Skeletal muscle satellite cell (primary cell): ENCODE measurements around the gene SUPT3H.
"Not testable (repeated sequence)": the region's sequence is repeated elsewhere in the genome, so short reads cannot be mapped to it uniquely, and the experiment has no call there.

ENCODE experiments used
- H3K27me3 ChIP-seq: 2 replicates; pipeline ENCODE4 v1.7.0; 2013; ENCODE audit warnings: low read length; ENCODE audit not compliant: control insufficient read depth, insufficient read depth
- H3K36me3 ChIP-seq: 2 replicates; pipeline ENCODE4 v1.7.0; 2013; ENCODE audit warnings: mild to moderate bottlenecking, control low read depth, low read length; ENCODE audit not compliant: insufficient read depth
- H3K4me1 ChIP-seq: 2 replicates; pipeline ENCODE4 v1.7.0; 2013; ENCODE audit warnings: low read length; ENCODE audit not compliant: control insufficient read depth, insufficient read depth
- H3K4me2 ChIP-seq: 2 replicates; pipeline ENCODE4 v1.7.0; 2013; ENCODE audit warnings: mild to moderate bottlenecking, low read length
- H3K4me3 ChIP-seq: 2 replicates; pipeline ENCODE4 v1.7.0; 2013; ENCODE audit warnings: low read length
- H3K9ac ChIP-seq: 2 replicates; pipeline ENCODE4 v1.7.0; 2013; ENCODE audit warnings: mild to moderate bottlenecking, low read depth, low read length, moderate library complexity
- H3K9me3 ChIP-seq: replicated peaks from 2 replicates; pipeline ENCODE4 v1.7.0; 2013; ENCODE audit warnings: mild to moderate bottlenecking, control low read depth, low read length

Gene SUPT3H

DNA sequence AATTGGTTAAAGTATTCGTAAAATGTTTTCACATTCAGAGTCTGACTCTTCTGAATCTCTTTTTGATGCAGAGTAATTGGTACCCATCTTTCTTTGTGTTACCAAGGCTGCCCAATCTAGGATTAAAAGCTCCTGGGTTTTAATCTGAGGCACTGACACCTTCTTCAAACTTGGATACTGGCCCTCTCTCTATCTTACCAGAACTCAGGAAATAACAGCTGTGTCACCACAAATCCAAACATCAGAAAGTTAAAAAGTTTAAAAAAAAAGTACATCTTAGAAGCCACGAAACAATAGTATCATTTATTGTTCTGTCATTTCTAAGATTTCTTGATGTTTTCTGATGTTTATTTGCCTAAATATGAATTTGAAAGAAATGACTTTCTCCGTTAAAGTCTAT, 305.1 kb downstream of the SUPT3H start:
- no peaks in the 10 kb centered on the region for H3K27me3 ChIP-seq
- no peak overlapping the region for H3K9ac ChIP-seq
- H3K4me3 ChIP-seq = no peak overlapping the region
- no peak overlapping the region for H3K4me2 ChIP-seq
- H3K36me3 ChIP-seq = no peaks in the 10 kb centered on the region
- H3K4me1 ChIP-seq = peaks cover 44% of the 10 kb centered on the region
- H3K9me3 ChIP-seq = no peaks in the 10 kb centered on the region

DNA sequence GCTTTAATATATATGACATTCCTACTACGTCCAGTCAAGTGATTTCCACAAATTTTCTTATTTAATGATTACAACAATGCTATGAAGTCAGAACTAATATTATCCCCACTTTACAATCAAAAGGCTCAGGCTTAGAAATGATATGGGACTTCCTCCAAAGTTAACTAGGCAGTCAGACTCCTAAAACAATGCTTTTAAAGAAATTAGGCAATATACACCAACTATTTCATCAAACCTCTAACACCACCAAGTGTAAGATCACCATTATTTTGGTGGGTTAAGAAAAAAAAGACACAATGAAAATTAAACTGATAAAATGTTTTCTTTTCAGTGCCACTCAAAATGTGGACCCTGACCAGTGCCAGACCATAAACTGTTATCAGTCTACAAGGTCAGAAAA, 305.7 kb downstream of the SUPT3H start:
- Histone ChIP-seq H3K36me3 (no peaks in the 10 kb centered on the region), H3K9ac (no peak overlapping the region), H3K4me3 (no peak overlapping the region), H3K4me1 (peaks cover 44% of the 10 kb centered on the region), H3K4me2 (no peak overlapping the region), H3K27me3 (no peaks in the 10 kb centered on the region), H3K9me3 (no peaks in the 10 kb centered on the region)

DNA sequence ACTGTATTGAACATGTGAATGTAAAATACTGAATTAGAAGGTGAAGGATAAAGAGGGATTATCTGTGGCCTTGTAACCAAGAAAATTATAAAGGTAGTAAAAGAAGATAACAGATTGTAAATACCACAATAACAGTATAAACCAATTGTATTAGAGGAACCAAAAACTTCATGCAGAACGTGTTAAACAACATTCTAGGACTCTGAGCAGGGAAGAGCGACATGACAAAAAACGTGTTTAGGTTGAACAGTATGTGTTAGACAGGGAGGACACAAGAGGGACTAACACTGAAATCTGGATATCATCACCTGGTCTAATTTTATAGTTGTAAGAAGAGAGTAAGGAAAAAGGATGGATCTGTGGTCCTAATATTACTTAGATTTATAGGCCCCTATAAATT, 308.6 kb downstream of the SUPT3H start:
- Histone ChIP-seq H3K27me3 (no peaks in the 10 kb centered on the region), H3K4me3 (no peak overlapping the region), H3K4me1 (peaks cover 20% of the 10 kb centered on the region), H3K4me2 (no peak overlapping the region), H3K9me3 (no peaks in the 10 kb centered on the region), H3K36me3 (no peaks in the 10 kb centered on the region), H3K9ac (no peak overlapping the region)

DNA sequence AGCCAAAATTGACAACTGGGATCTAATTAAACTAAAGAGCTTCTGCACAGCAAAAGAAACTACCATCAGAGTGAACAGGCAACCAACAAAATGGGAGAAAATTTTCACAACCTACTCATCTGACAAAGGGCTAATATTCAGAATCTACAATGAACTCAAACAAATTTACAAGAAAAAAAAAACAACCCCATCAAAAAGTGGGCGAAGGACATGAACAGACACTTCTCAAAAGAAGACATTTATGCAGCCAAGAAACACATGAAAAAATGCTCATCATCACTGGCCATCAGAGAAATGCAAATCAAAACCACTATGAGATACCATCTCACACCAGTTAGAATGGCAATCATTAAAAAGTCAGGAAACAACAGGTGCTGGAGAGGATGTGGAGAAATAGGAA, 310.3 kb downstream of the SUPT3H start:
- H3K9me3 ChIP-seq, H3K4me1 ChIP-seq, H3K4me2 ChIP-seq, H3K36me3 ChIP-seq, H3K27me3 ChIP-seq, H3K9ac ChIP-seq, H3K4me3 ChIP-seq: not testable (repeated sequence)

- not testable (repeated sequence) for H3K36me3 ChIP-seq, H3K9ac ChIP-seq, H3K4me3 ChIP-seq, H3K9me3 ChIP-seq, H3K27me3 ChIP-seq, H3K4me2 ChIP-seq, H3K4me1 ChIP-seq
Observed at GRCh38 chr6:45062659-45063058, 315.1 kb downstream of the SUPT3H start.

DNA sequence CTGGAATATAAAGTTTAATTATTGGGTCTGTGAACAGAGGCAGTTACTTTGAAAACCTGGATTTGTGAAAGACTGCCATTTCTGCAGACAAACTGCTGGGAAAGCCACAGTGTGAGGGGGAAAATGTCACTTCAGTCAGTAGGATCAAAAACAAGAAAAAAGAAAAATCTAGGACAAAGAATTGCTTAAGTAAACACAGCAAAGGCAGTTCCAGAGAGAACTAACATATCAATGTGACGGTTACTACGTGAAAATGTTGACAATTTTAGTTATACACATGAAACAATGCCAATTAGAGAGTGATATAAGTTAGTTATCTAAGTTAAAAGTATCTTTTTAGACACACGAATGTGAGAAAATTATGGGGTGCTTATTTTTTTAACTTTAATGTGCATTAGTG, 320.0 kb downstream of the SUPT3H start:
- H3K9me3 ChIP-seq = no peaks in the 10 kb centered on the region
- no peak overlapping the region for H3K4me2 ChIP-seq
- peaks cover under 1% of the 10 kb centered on the region for H3K4me1 ChIP-seq
- no peak overlapping the region for H3K4me3 ChIP-seq
- H3K9ac ChIP-seq = no peak overlapping the region
- H3K27me3 ChIP-seq = no peaks in the 10 kb centered on the region
- no peaks in the 10 kb centered on the region for H3K36me3 ChIP-seq

- Histone ChIP-seq H3K36me3 (no peaks in the 10 kb centered on the region), H3K4me2 (no peak overlapping the region), H3K27me3 (no peaks in the 10 kb centered on the region), H3K4me3 (no peak overlapping the region), H3K9me3 (no peaks in the 10 kb centered on the region), H3K4me1 (peaks cover 4% of the 10 kb centered on the region), H3K9ac (no peak overlapping the region)
Observed at GRCh38 chr6:45054610-45055009, 323.1 kb downstream of the SUPT3H start.

- no peak overlapping the region for H3K4me2 ChIP-seq
- H3K4me1 ChIP-seq = peaks cover 4% of the 10 kb centered on the region
- no peaks in the 10 kb centered on the region for H3K36me3 ChIP-seq
- no peaks in the 10 kb centered on the region for H3K9me3 ChIP-seq
- no peak overlapping the region for H3K9ac ChIP-seq
- H3K4me3 ChIP-seq = no peak overlapping the region
- H3K27me3 ChIP-seq = no peaks in the 10 kb centered on the region
Observed at GRCh38 chr6:45052325-45052724, 325.4 kb downstream of the SUPT3H start.

GRCh38 chr6:45049188-45049843, 328.4 kb downstream of the SUPT3H start:
- Histone ChIP-seq H3K4me3 (no peak overlapping the region), H3K27me3 (no peaks in the 10 kb centered on the region), H3K9me3 (no peaks in the 10 kb centered on the region), H3K4me2 (no peak overlapping the region), H3K9ac (no peak overlapping the region), H3K36me3 (no peaks in the 10 kb centered on the region), H3K4me1 (peaks cover 20% of the 10 kb centered on the region)

DNA sequence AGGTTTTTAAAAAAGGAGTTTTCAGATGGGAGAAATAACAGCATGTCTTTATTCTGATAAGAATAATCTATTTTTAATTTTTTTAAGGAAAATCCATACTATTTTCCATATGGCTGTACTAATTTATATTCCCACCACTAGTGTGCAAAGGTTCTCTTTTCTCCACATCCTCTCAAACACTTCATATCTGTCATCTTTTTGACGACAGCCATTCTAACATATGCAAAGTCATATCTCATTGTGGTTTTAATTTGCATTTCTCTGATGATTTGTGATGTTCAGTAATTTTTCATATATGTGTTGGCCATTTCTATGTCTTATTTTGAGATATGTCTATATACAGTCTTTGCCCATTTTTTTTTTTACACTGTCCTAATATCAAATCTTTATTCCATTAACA, 330.2 kb downstream of the SUPT3H start:
- Histone ChIP-seq H3K4me1 (peaks cover 20% of the 10 kb centered on the region), H3K36me3 (no peaks in the 10 kb centered on the region), H3K9me3 (no peaks in the 10 kb centered on the region), H3K4me2 (no peak overlapping the region), H3K9ac (no peak overlapping the region), H3K27me3 (no peaks in the 10 kb centered on the region), H3K4me3 (no peak overlapping the region)

DNA sequence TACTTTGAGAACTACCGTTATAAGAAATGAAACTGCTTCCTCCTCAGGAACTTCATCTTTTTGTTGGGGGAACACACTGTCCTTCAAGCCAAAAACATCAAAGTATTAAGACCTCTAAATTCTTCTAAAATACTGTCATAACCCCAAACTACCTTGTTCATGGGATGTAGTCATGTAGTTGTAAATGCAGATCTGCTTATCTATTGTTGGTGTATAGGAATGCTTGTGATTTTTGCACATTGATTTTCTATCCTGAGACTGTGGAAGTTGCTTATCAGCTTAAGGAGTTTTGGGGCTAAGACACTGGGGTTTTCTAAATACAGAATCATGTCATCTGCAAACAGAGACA, 332.5 kb downstream of the SUPT3H start:
- no peaks in the 10 kb centered on the region for H3K9me3 ChIP-seq
- H3K27me3 ChIP-seq = no peaks in the 10 kb centered on the region

GRCh38 chr6:45044510-45045252, 333.1 kb downstream of the SUPT3H start:
- Histone ChIP-seq H3K9me3 (no peaks in the 10 kb centered on the region), H3K27me3 (no peaks in the 10 kb centered on the region), H3K4me1 (peaks cover 18% of the 10 kb centered on the region), H3K4me2 (peak overlapping the region; percentile 62), H3K4me3 (no peak overlapping the region), H3K36me3 (no peaks in the 10 kb centered on the region), H3K9ac (no peak overlapping the region)

More for the DNA sequence above, 332.5 kb downstream of the SUPT3H start:
- no peak overlapping the region for H3K4me3 ChIP-seq
- H3K36me3 ChIP-seq = no peaks in the 10 kb centered on the region
- H3K9ac ChIP-seq = no peak overlapping the region
- peak overlapping the region; percentile 62 for H3K4me2 ChIP-seq
- H3K4me1 ChIP-seq = peaks cover 18% of the 10 kb centered on the region
